Measurements from ENCODE around the gene LRRC4C. TPM values are rescaled to one million over a fixed set of nuclear protein-coding genes. Genes with fewer than 3 reads are reported as not detected.

LRRC4C gene
- total and polyA plus RNA-seq, 5 donors = 1.0 to 2.7 (median 2.0) TPM

DNA sequence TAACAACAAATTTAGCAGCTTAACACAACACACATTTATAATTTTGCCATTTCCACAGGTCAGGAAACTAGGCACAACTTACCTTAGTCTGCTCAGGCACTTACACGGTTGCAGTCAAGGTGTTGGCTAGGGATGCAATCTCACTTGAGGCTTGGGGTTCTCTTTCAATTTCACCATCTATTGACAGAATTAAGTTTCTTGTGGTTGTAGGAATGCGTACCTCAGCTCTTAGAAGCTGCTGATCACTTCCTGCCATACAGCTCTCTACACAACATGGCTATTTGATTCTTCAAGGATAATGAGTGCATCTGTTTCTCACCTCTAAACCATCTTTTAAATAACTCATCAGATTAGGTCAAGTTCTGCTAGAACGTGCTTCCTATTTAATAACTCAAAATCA, 968.1 kb downstream of the LRRC4C start:
- 82% methylated on average over 3 of the region's 3 CpGs for WGBS
- ATAC-seq (no peak), DNase-seq (no peak)
- Histone ChIP-seq H3K27me3 (ENCODE audit: control insufficient read depth, insufficient read depth) (no peaks in the 10 kb centered on the region), H3K27ac (ENCODE audit: low read length) (no peak overlapping the region), H3K9me3 (ENCODE audit: control insufficient read depth, low read length) (no peaks in the 10 kb centered on the region), H3K4me1 (ENCODE audit: control insufficient read depth, insufficient read depth, low read length) (no peaks in the 10 kb centered on the region), H3K4me3 (ENCODE audit: low read length) (no peak overlapping the region)
- intact Hi-C loops (cut with DNase I) = no loop called here

DNA sequence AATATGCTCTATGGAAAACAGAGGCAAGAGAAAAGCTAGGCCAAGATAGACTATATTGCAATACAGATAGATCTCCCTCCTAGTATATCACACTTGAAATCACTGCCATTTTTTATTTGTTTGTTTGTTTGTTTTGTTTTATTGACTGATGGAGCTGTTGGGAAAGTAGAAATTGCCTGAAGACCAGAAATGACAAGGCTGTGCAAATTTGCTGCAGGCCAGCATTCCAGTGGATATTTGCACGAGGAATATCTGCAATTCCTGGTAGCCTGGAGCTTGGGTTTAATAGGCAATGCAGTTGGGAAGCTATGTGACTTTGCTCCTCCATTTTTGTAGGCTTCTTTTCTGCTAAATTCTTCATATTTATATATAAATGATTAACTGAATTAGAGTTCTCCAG, 991.7 kb downstream of the LRRC4C start:
- WGBS = 41% methylated on average over 1 of the region's 1 CpG
- intact Hi-C loops (cut with DNase I) = no loop called here
- no peak for DNase-seq

DNA sequence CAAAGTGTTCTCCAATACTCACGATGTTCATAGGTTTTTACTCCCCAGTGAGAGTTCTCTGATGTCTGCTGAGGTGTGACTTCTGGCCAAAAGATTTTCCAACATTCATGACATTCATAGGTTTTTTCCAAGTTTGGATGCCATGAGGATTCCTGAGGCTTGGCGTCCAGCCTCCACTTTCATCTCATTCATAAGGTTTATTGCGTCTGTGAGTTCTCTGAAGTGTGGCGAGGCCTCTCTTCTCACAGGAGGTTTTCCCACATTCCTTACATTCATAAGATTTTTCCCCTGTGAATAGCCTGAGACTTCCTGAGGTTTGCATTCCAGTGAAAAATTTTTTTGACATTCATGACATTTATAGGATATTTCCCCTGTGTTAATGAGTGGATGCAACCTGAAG, 1014.1 kb downstream of the LRRC4C start:
- no peak for ATAC-seq
- Histone ChIP-seq H3K9me3 (ENCODE audit: control insufficient read depth, low read length) (peaks cover 2% of the 10 kb centered on the region), H3K27ac (ENCODE audit: low read length) (no peak overlapping the region), H3K27me3 (ENCODE audit: control insufficient read depth, insufficient read depth) (no peaks in the 10 kb centered on the region), H3K4me1 (ENCODE audit: control insufficient read depth, insufficient read depth, low read length) (no peaks in the 10 kb centered on the region), H3K4me3 (ENCODE audit: low read length) (no peak overlapping the region)
- intact Hi-C loops (cut with DNase I) = loop anchor here in 1 of 4 donors (10.0 kb wide), 1 partner anchor 59 kb away; no protein-coding TSS in a partner anchor
- 67% methylated on average over 4 of the region's 4 CpGs for WGBS
- DNase-seq = no peak

More for the DNA sequence above, 991.7 kb downstream of the LRRC4C start:
- Histone ChIP-seq H3K4me3 (ENCODE audit: low read length) (no peak overlapping the region), H3K27me3 (ENCODE audit: control insufficient read depth, insufficient read depth) (no peaks in the 10 kb centered on the region), H3K27ac (ENCODE audit: low read length) (no peak overlapping the region), H3K4me1 (ENCODE audit: control insufficient read depth, insufficient read depth, low read length) (no peaks in the 10 kb centered on the region), H3K9me3 (ENCODE audit: control insufficient read depth, low read length) (no peaks in the 10 kb centered on the region)
- no peak for ATAC-seq

DNA sequence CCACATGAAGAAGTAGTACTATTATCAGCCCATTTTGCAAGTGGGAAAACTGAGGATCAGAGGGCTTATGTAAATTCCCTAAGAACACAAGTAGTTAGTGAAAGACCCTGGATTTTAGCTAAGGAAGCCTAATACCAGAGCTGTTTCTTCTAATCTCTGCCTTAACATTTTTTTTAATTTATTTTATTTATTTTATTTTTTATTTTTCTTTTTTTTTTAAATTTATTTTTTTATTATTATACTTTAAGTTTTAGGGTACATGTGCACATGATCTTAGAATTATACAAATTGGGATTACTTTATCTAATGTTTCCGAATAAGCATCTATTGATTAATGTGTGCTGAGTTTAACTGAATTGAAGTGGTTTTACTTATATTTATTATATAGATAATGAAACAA, 1015.3 kb downstream of the LRRC4C start:
- intact Hi-C loops (cut with DNase I) = loop anchor here in 1 of 4 donors (10.0 kb wide), 1 partner anchor 61 kb away; no protein-coding TSS in a partner anchor
- H3K4me1 ChIP-seq (ENCODE audit: control insufficient read depth, insufficient read depth, low read length) = no peaks in the 10 kb centered on the region
- 92% methylated on average over 1 of the region's 1 CpG for WGBS
- no peak overlapping the region for H3K27ac ChIP-seq (ENCODE audit: low read length)
- DNase-seq = no peak
- peaks cover 2% of the 10 kb centered on the region for H3K9me3 ChIP-seq (ENCODE audit: control insufficient read depth, low read length)
- H3K27me3 ChIP-seq (ENCODE audit: control insufficient read depth, insufficient read depth) = no peaks in the 10 kb centered on the region
- no peak for ATAC-seq
- no peak overlapping the region for H3K4me3 ChIP-seq (ENCODE audit: low read length)

DNA sequence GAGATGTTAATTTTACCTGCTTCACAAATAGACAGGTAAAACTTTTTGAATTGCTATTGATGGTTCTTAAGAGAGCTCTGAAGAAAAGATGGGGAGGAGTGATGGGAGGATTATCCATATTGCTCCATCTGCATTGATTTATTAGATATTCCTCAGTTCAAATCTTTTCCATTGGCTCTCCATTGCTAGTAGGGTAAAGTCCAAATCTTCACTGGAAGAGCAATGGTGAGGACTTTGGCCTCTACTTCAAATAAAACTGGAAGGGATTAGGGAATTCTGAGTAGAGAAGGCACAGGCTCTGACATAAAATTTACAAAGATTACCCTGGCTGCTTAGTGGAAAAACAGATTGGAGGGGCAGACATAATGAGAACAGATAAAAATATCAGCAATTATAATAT, 1024.1 kb downstream of the LRRC4C start:
- no peak for ATAC-seq
- Histone ChIP-seq H3K27ac (ENCODE audit: low read length) (no peak overlapping the region), H3K4me3 (ENCODE audit: low read length) (no peak overlapping the region), H3K9me3 (ENCODE audit: control insufficient read depth, low read length) (no peaks in the 10 kb centered on the region), H3K27me3 (ENCODE audit: control insufficient read depth, insufficient read depth) (no peaks in the 10 kb centered on the region), H3K4me1 (ENCODE audit: control insufficient read depth, insufficient read depth, low read length) (no peaks in the 10 kb centered on the region)
- intact Hi-C loops (cut with DNase I) = no loop called here
- no peak for DNase-seq

DNA sequence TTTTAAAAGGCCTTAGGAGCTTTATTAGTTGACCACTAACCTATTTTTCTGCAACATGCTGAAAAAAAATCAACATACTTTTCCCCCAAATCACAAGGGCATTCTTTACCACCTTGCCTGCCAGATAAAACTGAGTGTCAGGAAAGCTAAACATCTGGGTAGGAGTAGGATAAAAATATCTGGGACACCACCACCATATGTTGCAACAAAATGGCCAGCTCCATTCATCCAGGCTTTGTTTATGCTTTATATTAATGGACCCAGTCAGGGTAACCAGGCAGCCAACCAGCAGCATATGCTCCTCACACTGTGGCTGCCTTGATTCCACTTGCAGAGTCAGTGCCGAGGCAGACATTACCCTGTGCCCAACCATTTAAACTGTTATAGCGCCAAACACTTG, 1024.5 kb downstream of the LRRC4C start:
- no peaks in the 10 kb centered on the region for H3K4me1 ChIP-seq (ENCODE audit: control insufficient read depth, insufficient read depth, low read length)
- ATAC-seq (no peak), DNase-seq (no peak)
- no peaks in the 10 kb centered on the region for H3K9me3 ChIP-seq (ENCODE audit: control insufficient read depth, low read length)
- intact Hi-C loops (cut with DNase I) = no loop called here
- no peak overlapping the region for H3K4me3 ChIP-seq (ENCODE audit: low read length)
- H3K27me3 ChIP-seq (ENCODE audit: control insufficient read depth, insufficient read depth) = no peaks in the 10 kb centered on the region
- H3K27ac ChIP-seq (ENCODE audit: low read length) = no peak overlapping the region
- 88% methylated on average over 2 of the region's 2 CpGs for WGBS

DNA sequence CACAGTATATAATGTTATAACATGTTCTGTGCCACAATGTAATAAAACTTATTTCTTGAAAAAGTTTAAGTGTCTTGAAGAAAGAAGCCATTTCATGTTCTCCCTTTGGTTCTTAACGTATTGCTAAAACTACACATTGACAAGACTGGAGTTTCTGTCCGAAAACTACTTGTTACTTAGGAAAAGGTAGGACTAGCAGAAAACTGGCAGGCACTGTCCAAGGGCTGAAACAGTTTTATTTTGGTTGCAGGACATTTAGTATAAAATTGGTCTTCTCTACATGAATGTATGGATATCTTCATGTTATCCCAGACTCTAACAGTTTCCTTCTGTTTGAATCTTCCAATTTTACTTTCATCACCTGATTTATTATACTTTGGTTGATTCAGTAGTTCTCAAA, 1027.1 kb downstream of the LRRC4C start:
- no peak overlapping the region for H3K4me3 ChIP-seq (ENCODE audit: low read length)
- H3K4me1 ChIP-seq (ENCODE audit: control insufficient read depth, insufficient read depth, low read length) = no peaks in the 10 kb centered on the region
- no peaks in the 10 kb centered on the region for H3K9me3 ChIP-seq (ENCODE audit: control insufficient read depth, low read length)
- ATAC-seq (no peak), DNase-seq (no peak)
- WGBS = 83% methylated on average over 2 of the region's 2 CpGs
- no peak overlapping the region for H3K27ac ChIP-seq (ENCODE audit: low read length)
- H3K27me3 ChIP-seq (ENCODE audit: control insufficient read depth, insufficient read depth) = no peaks in the 10 kb centered on the region
- intact Hi-C loops (cut with DNase I) = no loop called here

DNA sequence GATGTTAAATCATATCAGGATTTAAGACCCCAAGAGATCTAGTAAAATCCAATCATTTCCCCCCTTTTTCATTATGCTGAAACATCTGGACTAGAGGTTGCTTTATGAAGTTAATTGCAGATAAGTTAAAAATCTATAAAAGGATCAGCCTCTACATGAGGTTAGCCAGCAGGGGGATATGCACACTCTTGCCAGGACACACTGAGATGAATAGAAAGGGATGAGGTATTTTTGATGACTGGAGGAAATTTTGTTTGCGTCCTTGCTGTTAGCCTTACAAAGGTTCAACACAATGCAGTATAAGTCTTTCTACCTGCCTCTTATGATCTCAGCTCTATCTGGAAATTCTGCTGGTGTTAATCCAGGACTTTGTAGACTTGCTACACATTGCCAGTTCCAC, 1034.3 kb downstream of the LRRC4C start:
- Histone ChIP-seq H3K4me3 (ENCODE audit: low read length) (no peak overlapping the region), H3K9me3 (ENCODE audit: control insufficient read depth, low read length) (no peaks in the 10 kb centered on the region), H3K4me1 (ENCODE audit: control insufficient read depth, insufficient read depth, low read length) (no peaks in the 10 kb centered on the region), H3K27ac (ENCODE audit: low read length) (no peak overlapping the region), H3K27me3 (ENCODE audit: control insufficient read depth, insufficient read depth) (no peaks in the 10 kb centered on the region)
- DNase-seq (no peak), ATAC-seq (no peak)
- intact Hi-C loops (cut with DNase I) = no loop called here
- 84% methylated on average over 1 of the region's 1 CpG for WGBS

DNA sequence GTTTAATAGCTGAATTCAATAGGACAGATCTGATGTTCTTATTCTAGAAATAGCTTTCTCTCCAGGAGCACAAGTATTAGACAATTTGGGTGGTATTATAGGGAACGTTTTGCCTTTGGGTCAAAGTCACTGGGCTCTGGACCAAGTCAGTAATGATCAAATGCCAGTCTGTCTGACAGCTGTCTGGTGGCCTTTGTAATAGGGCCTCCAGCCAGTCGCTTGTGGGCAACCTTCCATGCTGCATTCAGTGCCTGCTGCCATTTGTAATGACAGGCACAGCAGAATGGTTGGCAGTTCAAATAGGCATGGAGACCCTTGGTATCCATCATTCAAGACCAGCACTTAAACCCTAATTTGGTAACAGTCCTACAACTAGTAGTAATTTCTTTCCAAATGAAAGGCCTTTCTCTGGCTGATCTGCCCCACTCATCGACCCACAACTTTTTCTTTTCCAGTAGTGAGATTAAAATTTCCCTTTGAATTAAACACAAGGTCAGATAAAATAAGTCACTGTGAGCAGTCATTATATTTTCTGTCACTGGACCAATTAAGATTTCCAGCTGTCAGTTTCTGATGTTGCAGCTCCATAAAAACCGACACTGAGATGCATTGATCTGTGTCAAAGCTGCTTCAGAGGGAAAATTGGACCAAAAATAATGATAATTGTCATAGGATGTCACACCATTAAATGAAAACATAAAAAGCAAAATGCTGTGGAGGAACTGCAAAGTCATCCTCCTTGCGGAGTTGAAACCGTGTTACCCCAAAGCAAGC, 1038.1 kb downstream of the LRRC4C start:
- no peak overlapping the region for H3K4me3 ChIP-seq (ENCODE audit: low read length)
- ATAC-seq (no peak), DNase-seq (no peak)
- no peak overlapping the region for H3K27ac ChIP-seq (ENCODE audit: low read length)
- no peaks in the 10 kb centered on the region for H3K9me3 ChIP-seq (ENCODE audit: control insufficient read depth, low read length)
- WGBS = 73% methylated on average over 6 of the region's 6 CpGs
- no peaks in the 10 kb centered on the region for H3K4me1 ChIP-seq (ENCODE audit: control insufficient read depth, insufficient read depth, low read length)
- no peaks in the 10 kb centered on the region for H3K27me3 ChIP-seq (ENCODE audit: control insufficient read depth, insufficient read depth)
- intact Hi-C loops (cut with DNase I) = no loop called here

DNA sequence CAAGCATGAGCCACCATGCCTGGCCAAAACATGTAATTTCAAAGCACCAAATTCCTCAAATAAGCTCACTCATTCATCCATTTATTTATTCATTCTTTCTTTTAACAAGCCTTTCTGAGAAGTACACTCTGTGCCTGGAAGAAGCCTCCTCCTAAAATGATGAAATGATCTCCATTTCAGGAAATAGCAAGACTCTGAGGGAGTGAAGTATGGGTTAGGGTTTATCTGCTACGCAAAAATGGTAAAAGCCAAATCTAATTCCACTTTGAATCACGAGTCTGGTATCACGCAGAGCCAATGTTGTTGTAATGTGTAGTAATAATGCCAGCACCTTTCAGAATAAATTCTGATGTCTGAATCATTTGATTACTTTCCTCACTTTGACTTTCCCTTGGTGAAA, 1041.8 kb downstream of the LRRC4C start:
- ATAC-seq = no peak
- Histone ChIP-seq H3K4me3 (ENCODE audit: low read length) (no peak overlapping the region), H3K4me1 (ENCODE audit: control insufficient read depth, insufficient read depth, low read length) (no peaks in the 10 kb centered on the region), H3K9me3 (ENCODE audit: control insufficient read depth, low read length) (no peaks in the 10 kb centered on the region), H3K27me3 (ENCODE audit: control insufficient read depth, insufficient read depth) (no peaks in the 10 kb centered on the region), H3K27ac (ENCODE audit: low read length) (no peak overlapping the region)
- no peak for DNase-seq
- WGBS = 54% methylated on average over 3 of the region's 3 CpGs
- intact Hi-C loops (cut with DNase I) = no loop called here

DNA sequence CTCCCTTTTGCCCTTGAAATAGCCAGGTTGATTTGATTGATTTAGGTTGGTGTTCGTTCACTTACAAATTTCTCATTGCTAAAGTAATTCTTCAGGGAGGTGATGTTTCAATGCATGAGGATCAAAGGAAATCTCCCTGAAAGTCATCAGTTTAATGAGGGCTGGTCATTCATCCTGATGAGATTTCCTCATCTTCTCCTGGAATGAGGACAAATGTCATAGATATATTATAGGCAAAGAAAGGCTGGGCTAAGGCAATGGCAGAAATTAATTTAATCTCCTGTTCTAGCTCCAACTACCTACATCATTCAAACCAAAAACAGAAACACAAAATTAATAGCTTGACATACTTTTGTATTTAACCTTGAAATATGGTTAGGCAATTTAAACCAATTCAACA, 1052.1 kb downstream of the LRRC4C start:
- ATAC-seq = no peak
- DNase-seq = no peak
- H3K27me3 ChIP-seq (ENCODE audit: control insufficient read depth, insufficient read depth) = no peaks in the 10 kb centered on the region
- H3K4me3 ChIP-seq (ENCODE audit: low read length) = no peak overlapping the region
- no peaks in the 10 kb centered on the region for H3K9me3 ChIP-seq (ENCODE audit: control insufficient read depth, low read length)
- WGBS = 69% methylated on average over 1 of the region's 1 CpG
- no peaks in the 10 kb centered on the region for H3K4me1 ChIP-seq (ENCODE audit: control insufficient read depth, insufficient read depth, low read length)
- intact Hi-C loops (cut with DNase I) = no loop called here
- H3K27ac ChIP-seq (ENCODE audit: low read length) = no peak overlapping the region

DNA sequence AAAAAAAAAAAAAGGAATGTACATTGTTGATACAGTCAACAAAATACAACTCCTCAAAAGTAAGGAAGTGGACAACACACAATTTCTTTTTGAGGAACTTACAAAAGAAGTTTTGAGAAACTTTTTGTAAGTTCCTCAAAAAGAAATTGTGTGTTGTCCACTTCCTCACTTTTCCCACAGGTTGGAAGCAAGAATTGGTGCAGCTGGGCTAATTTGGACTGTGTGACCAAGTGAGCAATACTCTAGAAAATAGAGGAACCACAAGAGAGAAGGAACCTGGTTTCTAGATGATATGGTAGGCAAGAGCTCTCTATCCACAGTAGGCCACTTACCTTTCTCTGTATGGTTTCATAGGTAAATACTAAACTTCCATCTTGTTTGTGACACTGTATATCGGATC, 1053.8 kb downstream of the LRRC4C start:
- intact Hi-C loops (cut with DNase I) = no loop called here
- Histone ChIP-seq H3K27ac (ENCODE audit: low read length) (no peak overlapping the region), H3K4me1 (ENCODE audit: control insufficient read depth, insufficient read depth, low read length) (no peaks in the 10 kb centered on the region), H3K9me3 (ENCODE audit: control insufficient read depth, low read length) (no peaks in the 10 kb centered on the region), H3K27me3 (ENCODE audit: control insufficient read depth, insufficient read depth) (no peaks in the 10 kb centered on the region), H3K4me3 (ENCODE audit: low read length) (no peak overlapping the region)
- ATAC-seq (no peak), DNase-seq (no peak)
- WGBS = 85% methylated on average over 1 of the region's 1 CpG

Data from right cardiac atrium (tissue), 5 donors.